ENCODE results near the gene RPL10A.

Gene RPL10A

GRCh38 chr6:35486005-35486925 lies 18.1 kb downstream of the RPL10A start:
- in situ Hi-C loops (cut with MboI; ENCODE audit: low sequenced_read_pairs) = no loop called here
- Histone ChIP-seq H3K9me3 (no peaks in the 10 kb centered on the region), H3K4me1 (peaks cover 12% of the 10 kb centered on the region), H3K27me3 (ENCODE audit: low read depth) (no peaks in the 10 kb centered on the region), H3K36me3 (replicated peaks) (no peaks in the 10 kb centered on the region), H3K4me3 (no peak overlapping the region)
- no peak for DNase-seq (ENCODE audit: low spot score in 2 of 2)

- H3K27me3 ChIP-seq (ENCODE audit: low read depth) = no peaks in the 10 kb centered on the region
- H3K36me3 ChIP-seq (replicated peaks) = no peaks in the 10 kb centered on the region
- H3K9me3 ChIP-seq = no peaks in the 10 kb centered on the region
- H3K4me1 ChIP-seq = peaks cover 12% of the 10 kb centered on the region
- in situ Hi-C loops (cut with MboI; ENCODE audit: low sequenced_read_pairs) = no loop called here
- H3K4me3 ChIP-seq = no peak overlapping the region
- no peak for DNase-seq (ENCODE audit: low spot score in 2 of 2)
These were observed 19.7 kb downstream of the RPL10A start for GRCh38 chr6:35487658-35488516.

- in situ Hi-C loops (cut with MboI; ENCODE audit: low sequenced_read_pairs) = no loop called here
- no peak overlapping the region for H3K4me3 ChIP-seq
- no peaks in the 10 kb centered on the region for H3K9me3 ChIP-seq
- no peaks in the 10 kb centered on the region for H3K27me3 ChIP-seq (ENCODE audit: low read depth)
- no peaks in the 10 kb centered on the region for H3K36me3 ChIP-seq (replicated peaks)
- H3K4me1 ChIP-seq = peaks cover 12% of the 10 kb centered on the region
- DNase-seq (ENCODE audit: low spot score in 2 of 2) = no peak
These were observed 20.3 kb downstream of the RPL10A start for GRCh38 chr6:35488517-35488862.

- Histone ChIP-seq H3K9me3 (no peaks in the 10 kb centered on the region), H3K4me1 (peaks cover 12% of the 10 kb centered on the region), H3K27me3 (ENCODE audit: low read depth) (no peaks in the 10 kb centered on the region), H3K36me3 (replicated peaks) (no peaks in the 10 kb centered on the region), H3K4me3 (no peak overlapping the region)
- DNase-seq (ENCODE audit: low spot score in 2 of 2) = no peak
- in situ Hi-C loops (cut with MboI; ENCODE audit: low sequenced_read_pairs) = no loop called here
These were observed 20.9 kb downstream of the RPL10A start for GRCh38 chr6:35489066-35489465.

- peak in 1 of 2 experiments; percentile 61 for DNase-seq (ENCODE audit: low spot score in 2 of 2)
- Histone ChIP-seq H3K27me3 (ENCODE audit: low read depth) (no peaks in the 10 kb centered on the region), H3K9me3 (no peaks in the 10 kb centered on the region), H3K36me3 (replicated peaks) (no peaks in the 10 kb centered on the region), H3K4me3 (no peak overlapping the region), H3K4me1 (peaks cover 10% of the 10 kb centered on the region)
- in situ Hi-C loops (cut with MboI; ENCODE audit: low sequenced_read_pairs) = no loop called here
These were observed 22.0 kb downstream of the RPL10A start for GRCh38 chr6:35489995-35490791.

- H3K4me1 ChIP-seq = peaks cover 2% of the 10 kb centered on the region
- H3K36me3 ChIP-seq (replicated peaks) = no peaks in the 10 kb centered on the region
These were observed 22.8 kb downstream of the RPL10A start for GRCh38 chr6:35490821-35491557.

GRCh38 chr6:35491558-35492257 lies 23.5 kb downstream of the RPL10A start:
- no peaks in the 10 kb centered on the region; the same call in 1 of the 2 replicates for H3K4me1 ChIP-seq

More at GRCh38 chr6:35490821-35491557, 22.8 kb downstream of the RPL10A start:
- H3K27me3 ChIP-seq (ENCODE audit: low read depth) = no peaks in the 10 kb centered on the region
- no peaks in the 10 kb centered on the region for H3K9me3 ChIP-seq
- no peak overlapping the region for H3K4me3 ChIP-seq
- no peak for DNase-seq (ENCODE audit: low spot score in 2 of 2)
- in situ Hi-C loops (cut with MboI; ENCODE audit: low sequenced_read_pairs) = no loop called here

GRCh38 chr6:35492258-35492973 lies 24.2 kb downstream of the RPL10A start:
- Histone ChIP-seq H3K36me3 (replicated peaks) (no peaks in the 10 kb centered on the region), H3K4me3 (no peak overlapping the region), H3K27me3 (ENCODE audit: low read depth) (no peaks in the 10 kb centered on the region), H3K4me1 (no peaks in the 10 kb centered on the region; the same call in 1 of the 2 replicates), H3K9me3 (no peaks in the 10 kb centered on the region)
- in situ Hi-C loops (cut with MboI; ENCODE audit: low sequenced_read_pairs) = no loop called here
- DNase-seq (ENCODE audit: low spot score in 2 of 2) = no peak

More at GRCh38 chr6:35491558-35492257, 23.5 kb downstream of the RPL10A start:
- H3K9me3 ChIP-seq = no peaks in the 10 kb centered on the region
- no peaks in the 10 kb centered on the region for H3K36me3 ChIP-seq (replicated peaks)
- H3K4me3 ChIP-seq = no peak overlapping the region
- no peak for DNase-seq (ENCODE audit: low spot score in 2 of 2)
- in situ Hi-C loops (cut with MboI; ENCODE audit: low sequenced_read_pairs) = no loop called here
- no peaks in the 10 kb centered on the region for H3K27me3 ChIP-seq (ENCODE audit: low read depth)

- in situ Hi-C loops (cut with MboI; ENCODE audit: low sequenced_read_pairs) = no loop called here
- no peak overlapping the region for H3K4me3 ChIP-seq
- no peak for DNase-seq (ENCODE audit: low spot score in 2 of 2)
- H3K4me1 ChIP-seq = peaks cover 3% of the 10 kb centered on the region
- H3K9me3 ChIP-seq = no peaks in the 10 kb centered on the region
- no peaks in the 10 kb centered on the region for H3K36me3 ChIP-seq (replicated peaks)
- H3K27me3 ChIP-seq (ENCODE audit: low read depth) = no peaks in the 10 kb centered on the region
These were observed 24.7 kb downstream of the RPL10A start for GRCh38 chr6:35492974-35493284.

GRCh38 chr6:35493307-35493983 lies 25.2 kb downstream of the RPL10A start:
- no peaks in the 10 kb centered on the region for H3K9me3 ChIP-seq
- H3K4me1 ChIP-seq = peaks cover 4% of the 10 kb centered on the region
- H3K4me3 ChIP-seq = no peak overlapping the region
- no peaks in the 10 kb centered on the region for H3K36me3 ChIP-seq (replicated peaks)
- no peaks in the 10 kb centered on the region for H3K27me3 ChIP-seq (ENCODE audit: low read depth)
- DNase-seq (ENCODE audit: low spot score in 2 of 2) = no peak
- in situ Hi-C loops (cut with MboI; ENCODE audit: low sequenced_read_pairs) = no loop called here

- in situ Hi-C loops (cut with MboI; ENCODE audit: low sequenced_read_pairs) = no loop called here
- H3K4me3 ChIP-seq = no peak overlapping the region
- H3K4me1 ChIP-seq = peaks cover 4% of the 10 kb centered on the region
- no peaks in the 10 kb centered on the region for H3K9me3 ChIP-seq
- DNase-seq (ENCODE audit: low spot score in 2 of 2) = no peak
- H3K27me3 ChIP-seq (ENCODE audit: low read depth) = no peaks in the 10 kb centered on the region
- H3K36me3 ChIP-seq (replicated peaks) = no peaks in the 10 kb centered on the region
These were observed 26.0 kb downstream of the RPL10A start for GRCh38 chr6:35494161-35494563.

All from HAP-1 (cell line).